MM.1S (cell line): Measurements from ENCODE around the gene CEACAM20.
"Not testable (repeated sequence)": the region's sequence is repeated elsewhere in the genome, so short reads cannot be mapped to it uniquely, and the experiment has no call there.

Experiments used
- DNase-seq: peaks from one replicate; pipeline ENCODE4 v3.0.0-alpha.2; 2015
- H2AFZ ChIP-seq: fragments of 300-600 bp; sonication (generic); 2 replicates; pipeline ENCODE4 v1.6.0; 2016; ENCODE audit warnings: antibody characterized with exemption, low read length
- H3F3A ChIP-seq: fragments of 300-600 bp; sonication (generic); 2 replicates; pipeline ENCODE4 v1.6.1; 2016; ENCODE audit warnings: mild to moderate bottlenecking, antibody characterized with exemption, low read length, moderate library complexity, mixed read lengths; ENCODE audit not compliant: insufficient read depth
- H3K27ac ChIP-seq: fragments of 300-600 bp; sonication (generic); 2 replicates; pipeline ENCODE4 v1.5.1; 2016; ENCODE audit warnings: mild to moderate bottlenecking, low read length
- H3K27me3 ChIP-seq: fragments of 300-600 bp; sonication (generic); replicated peaks from 2 replicates; pipeline ENCODE4 v1.6.0; 2016; ENCODE audit warnings: low read length; ENCODE audit not compliant: insufficient read depth
- H3K36me3 ChIP-seq: fragments of 300-600 bp; sonication (generic); replicated peaks from 2 replicates; pipeline ENCODE4 v1.6.1; 2016; ENCODE audit warnings: mild to moderate bottlenecking, low read length, mixed read lengths; ENCODE audit not compliant: insufficient read depth
- H3K4me1 ChIP-seq: fragments of 300-600 bp; sonication (generic); 2 replicates; pipeline ENCODE4 v1.6.1; 2016; ENCODE audit warnings: low read length, mixed read lengths
- H3K4me2 ChIP-seq: fragments of 300-600 bp; sonication (generic); 2 replicates; pipeline ENCODE4 v1.6.0; 2016; ENCODE audit warnings: low read depth, low read length
- H3K4me3 ChIP-seq: fragments of 300-600 bp; sonication (generic); 2 replicates; pipeline ENCODE4 v1.5.1; 2016; ENCODE audit warnings: low read length, mixed read lengths
- H3K79me2 ChIP-seq: fragments of 300-600 bp; sonication (generic); 2 replicates; pipeline ENCODE4 v1.6.1; 2016; ENCODE audit warnings: mixed run types, low read length, mixed read lengths
- H3K9ac ChIP-seq: fragments of 300-600 bp; sonication (generic); 2 replicates; pipeline ENCODE4 v1.6.1; 2016; ENCODE audit warnings: low read length, mixed read lengths
- H3K9me2 ChIP-seq: fragments of 300-600 bp; sonication (generic); replicated peaks from 2 replicates; pipeline ENCODE4 v1.6.1; 2016; ENCODE audit warnings: mild to moderate bottlenecking, low read length, mixed read lengths; ENCODE audit not compliant: insufficient read depth
- H3K9me3 ChIP-seq: fragments of 300-600 bp; sonication (generic); replicated peaks from 2 replicates; pipeline ENCODE4 v1.6.1; 2016; ENCODE audit warnings: mild to moderate bottlenecking, low read length, mixed read lengths; ENCODE audit not compliant: insufficient read depth
- H4K20me1 ChIP-seq: fragments of 300-600 bp; sonication (generic); 2 replicates; pipeline ENCODE4 v1.6.1; 2016; ENCODE audit warnings: mild to moderate bottlenecking, low read length, moderate library complexity, mixed read lengths; ENCODE audit not compliant: insufficient read depth
- CTCF ChIP-seq: fragments of 300-600 bp; sonication (generic); IDR thresholded peaks from 2 replicates; pipeline ENCODE4 v1.5.1; 2016; ENCODE audit warnings: antibody characterized with exemption, low read length, mixed read lengths
- EZH2 ChIP-seq: fragments of 300-600 bp; sonication (generic); optimal IDR thresholded peaks from 2 replicates; pipeline ENCODE3; 2017; ENCODE audit warnings: low read depth, mild to moderate bottlenecking, antibody characterized with exemption, low read length, mixed read lengths
- EZH2phosphoT487 ChIP-seq: fragments of 300-600 bp; sonication (generic); IDR thresholded peaks from 2 replicates; pipeline ENCODE4 v1.6.1; 2018; ENCODE audit warnings: antibody characterized with exemption, low read length

The CEACAM20 gene

GRCh38 chr19:44566984-44567383 is 37.5 kb upstream of the CEACAM20 start:
- no peak overlapping the region for H2AFZ ChIP-seq
- TF ChIP-seq EZH2 (no peak), EZH2phosphoT487 (no peak), CTCF (no peak)
- H3K27ac ChIP-seq: no peak overlapping the region
- no peaks in the 10 kb centered on the region for H3K9me2 ChIP-seq
- H3K79me2 ChIP-seq: no peaks in the 10 kb centered on the region
- H3K36me3 ChIP-seq: no peaks in the 10 kb centered on the region
- no peak overlapping the region for H3K9ac ChIP-seq
- H3K27me3 ChIP-seq: peaks cover 7% of the 10 kb centered on the region
- H3K4me1 ChIP-seq: no peaks in the 10 kb centered on the region
- H3K9me3 ChIP-seq: no peaks in the 10 kb centered on the region
- H3K4me2 ChIP-seq: no peak overlapping the region
- H3K4me3 ChIP-seq: no peak overlapping the region
- no peaks in the 10 kb centered on the region for H3F3A ChIP-seq
- DNase-seq: no peak
- no peaks in the 10 kb centered on the region for H4K20me1 ChIP-seq

GRCh38 chr19:44563086-44563655 is 33.7 kb upstream of the CEACAM20 start:
- H3K9me2 ChIP-seq, DNase-seq, H2AFZ ChIP-seq, H3K9ac ChIP-seq, H3K4me3 ChIP-seq, H3K4me2 ChIP-seq, H3K36me3 ChIP-seq, H3K9me3 ChIP-seq, H4K20me1 ChIP-seq, H3K79me2 ChIP-seq, H3F3A ChIP-seq, H3K4me1 ChIP-seq, H3K27ac ChIP-seq: not testable (repeated sequence)
- H3K27me3 ChIP-seq: peaks cover 18% of the 10 kb centered on the region

- TF ChIP-seq EZH2: no peak
- no peak for TF ChIP-seq CTCF
- TF ChIP-seq EZH2phosphoT487: no peak
- Histone ChIP-seq H3K4me2 (no peak overlapping the region), H3K36me3 (no peaks in the 10 kb centered on the region), H3K9ac (no peak overlapping the region), H3K27ac (no peak overlapping the region), H3K9me3 (no peaks in the 10 kb centered on the region), H3F3A (no peaks in the 10 kb centered on the region), H2AFZ (no peak overlapping the region), H3K27me3 (peaks cover 17% of the 10 kb centered on the region), H3K79me2 (no peaks in the 10 kb centered on the region), H3K4me3 (no peak overlapping the region), H3K4me1 (no peaks in the 10 kb centered on the region), H4K20me1 (no peaks in the 10 kb centered on the region), H3K9me2 (no peaks in the 10 kb centered on the region)
- DNase-seq: no peak
These were observed 28.5 kb upstream of the CEACAM20 start for GRCh38 chr19:44557933-44558332.

GRCh38 chr19:44554641-44555246 is 25.3 kb upstream of the CEACAM20 start:
- TF ChIP-seq EZH2: no peak
- no peak for TF ChIP-seq CTCF
- no peak for TF ChIP-seq EZH2phosphoT487
- Histone ChIP-seq H3K4me1 (no peaks in the 10 kb centered on the region), H3K27me3 (peaks cover 3% of the 10 kb centered on the region; the same call in 1 of the 2 replicates), H3K9ac (no peak overlapping the region), H3K9me2 (no peaks in the 10 kb centered on the region), H3F3A (no peaks in the 10 kb centered on the region), H3K4me3 (no peak overlapping the region), H3K4me2 (no peak overlapping the region), H3K79me2 (no peaks in the 10 kb centered on the region), H2AFZ (no peak overlapping the region), H3K9me3 (no peaks in the 10 kb centered on the region), H3K27ac (no peak overlapping the region), H4K20me1 (no peaks in the 10 kb centered on the region), H3K36me3 (no peaks in the 10 kb centered on the region)
- no peak for DNase-seq
